Measurements from ENCODE around the gene CAND2. TPM values are rescaled to one million over a fixed set of nuclear protein-coding genes. Genes with fewer than 3 reads are reported as not detected.

CAND2 gene
- total RNA-seq, 6 experiments from 2014 or later: 4.5 to 10.5 (median 8.3) TPM

GRCh38 chr3:12818273-12818672 is 21.8 kb downstream of the CAND2 start:
- peaks cover 3% of the 10 kb centered on the region; the same call in 1 of the 2 replicates for H3K27me3 Mint-ChIP-seq (ENCODE audit: insufficient read depth)
- no peak for DNase-seq
- H3K4me3 Mint-ChIP-seq: no peak overlapping the region
- no peaks in the 10 kb centered on the region for H3K36me3 Mint-ChIP-seq (ENCODE audit: low read depth)
- no peaks in the 10 kb centered on the region for H3K9me3 Mint-ChIP-seq
- H3K4me1 Mint-ChIP-seq (ENCODE audit: low read depth): no peaks in the 10 kb centered on the region
- TF ChIP-seq CTCF (IDR thresholded peaks at IDR 0.05): no peak
- no peak overlapping the region for H3K27ac Mint-ChIP-seq

DNA sequence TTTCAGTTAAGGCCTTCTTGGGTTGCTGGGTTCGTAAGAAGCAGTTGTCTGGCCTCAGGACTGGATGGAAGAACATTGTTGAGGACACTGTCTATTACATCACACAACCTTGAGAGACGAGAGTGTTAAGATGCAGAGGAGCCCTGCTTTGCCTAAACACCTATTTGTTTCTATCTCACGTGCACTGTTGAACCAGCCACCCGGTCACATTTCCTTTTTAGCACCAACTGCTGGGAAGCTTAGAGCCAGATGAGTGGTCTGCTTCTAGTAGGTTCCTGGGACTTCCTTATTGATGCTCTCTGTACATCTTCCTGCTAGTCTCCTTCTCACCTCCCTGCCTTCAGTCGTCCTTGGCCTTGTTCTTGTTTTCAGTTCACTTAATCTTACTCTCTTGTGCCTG is 22.3 kb downstream of the CAND2 start:
- no peak overlapping the region for H3K27ac Mint-ChIP-seq
- DNase-seq: no peak
- no peak overlapping the region for H3K4me3 Mint-ChIP-seq
- H3K36me3 Mint-ChIP-seq (ENCODE audit: low read depth): no peaks in the 10 kb centered on the region
- no peaks in the 10 kb centered on the region for H3K9me3 Mint-ChIP-seq
- no peaks in the 10 kb centered on the region for H3K4me1 Mint-ChIP-seq (ENCODE audit: low read depth)
- no peak for TF ChIP-seq CTCF (IDR thresholded peaks at IDR 0.05)
- peaks cover 3% of the 10 kb centered on the region; the same call in 1 of the 2 replicates for H3K27me3 Mint-ChIP-seq (ENCODE audit: insufficient read depth)

DNA sequence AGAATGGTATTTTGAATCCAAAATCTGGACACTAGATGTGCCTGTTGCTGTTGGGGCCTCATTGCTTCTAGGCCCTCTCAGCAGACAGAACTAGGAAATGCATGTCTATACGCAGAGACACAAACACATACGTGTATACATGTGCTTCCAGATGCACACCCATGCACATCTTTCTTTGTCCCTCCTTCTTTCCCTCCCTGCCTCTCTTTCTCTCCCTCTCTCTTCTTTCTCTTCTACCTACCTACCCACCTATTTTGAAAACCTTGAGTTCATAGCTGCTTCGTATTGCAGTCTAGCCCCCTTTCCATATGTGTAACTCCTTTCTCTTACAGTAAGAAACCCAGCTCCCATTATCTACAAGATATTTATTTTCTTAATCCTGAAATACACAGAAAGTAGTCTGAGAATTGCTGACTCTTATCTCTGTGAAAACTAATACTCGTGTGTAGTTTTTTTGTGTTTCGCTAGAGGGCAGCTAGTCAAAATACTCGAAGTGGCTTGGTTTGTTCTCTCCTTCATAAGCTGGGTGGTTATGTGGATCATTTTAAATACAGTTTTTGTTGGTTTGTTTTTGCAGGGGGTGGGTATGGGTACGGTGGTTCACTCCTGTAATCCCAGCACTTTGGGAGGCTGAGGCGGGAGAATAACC is 26.4 kb downstream of the CAND2 start:
- peaks cover 5% of the 10 kb centered on the region for H3K27me3 Mint-ChIP-seq (ENCODE audit: insufficient read depth)
- peak; percentile 55 for TF ChIP-seq CTCF (IDR thresholded peaks at IDR 0.05)
- no peak overlapping the region for H3K4me3 Mint-ChIP-seq
- H3K4me1 Mint-ChIP-seq (ENCODE audit: low read depth): no peaks in the 10 kb centered on the region
- H3K9me3 Mint-ChIP-seq: no peaks in the 10 kb centered on the region
- no peak overlapping the region for H3K27ac Mint-ChIP-seq
- H3K36me3 Mint-ChIP-seq (ENCODE audit: low read depth): no peaks in the 10 kb centered on the region
- peak; percentile 30 for DNase-seq

DNA sequence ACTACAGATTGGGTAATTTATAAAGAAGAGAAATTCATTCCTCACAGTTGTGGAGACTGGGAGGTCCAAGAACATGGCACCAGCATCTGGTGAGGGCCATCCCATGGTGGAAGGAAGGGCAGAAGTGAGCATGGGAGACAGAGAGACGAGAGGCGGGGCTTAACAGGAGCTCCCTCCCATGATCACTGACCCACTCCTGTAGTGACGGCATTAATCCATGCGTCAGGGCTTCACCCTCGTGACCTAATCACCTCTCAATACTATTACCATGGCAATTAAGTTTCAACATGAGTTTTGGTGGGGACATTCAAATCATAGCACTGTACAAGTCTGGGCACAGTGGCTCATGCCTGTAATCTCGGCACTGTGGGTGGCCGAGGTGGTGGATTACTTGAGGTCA is 27.8 kb downstream of the CAND2 start:
- peaks cover 5% of the 10 kb centered on the region for H3K27me3 Mint-ChIP-seq (ENCODE audit: insufficient read depth)
- H3K36me3 Mint-ChIP-seq (ENCODE audit: low read depth): peaks cover 5% of the 10 kb centered on the region; the same call in 1 of the 2 replicates
- no peaks in the 10 kb centered on the region for H3K4me1 Mint-ChIP-seq (ENCODE audit: low read depth)
- no peak for DNase-seq
- TF ChIP-seq CTCF (IDR thresholded peaks at IDR 0.05): no peak
- no peaks in the 10 kb centered on the region for H3K9me3 Mint-ChIP-seq
- no peak overlapping the region for H3K4me3 Mint-ChIP-seq
- no peak overlapping the region for H3K27ac Mint-ChIP-seq

DNA sequence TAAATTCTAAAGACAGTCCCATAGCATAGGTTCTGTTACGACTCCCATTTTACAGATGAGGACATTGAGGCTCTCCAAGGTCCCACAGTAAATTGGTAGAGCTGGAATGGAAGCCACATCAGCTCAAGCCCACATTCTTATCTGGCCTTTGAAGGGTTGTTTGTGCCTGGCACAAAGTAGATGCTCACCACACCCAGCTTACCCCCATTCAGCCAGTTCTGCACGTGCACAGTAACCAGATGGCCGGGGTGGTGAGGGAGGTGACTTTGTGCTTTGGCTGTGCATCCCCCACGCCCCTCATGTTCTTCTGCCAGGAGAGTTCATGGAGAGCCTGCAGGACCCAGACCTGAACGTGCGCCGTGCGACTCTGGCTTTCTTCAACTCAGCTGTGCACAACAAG is 28.7 kb downstream of the CAND2 start:
- H3K27ac Mint-ChIP-seq: no peak overlapping the region
- H3K4me3 Mint-ChIP-seq: no peak overlapping the region
- H3K36me3 Mint-ChIP-seq (ENCODE audit: low read depth): peaks cover 5% of the 10 kb centered on the region; the same call in 1 of the 2 replicates
- H3K4me1 Mint-ChIP-seq (ENCODE audit: low read depth): peaks cover 5% of the 10 kb centered on the region; the same call in 1 of the 2 replicates
- no peak for TF ChIP-seq CTCF (IDR thresholded peaks at IDR 0.05)
- H3K27me3 Mint-ChIP-seq (ENCODE audit: insufficient read depth): peaks cover 2% of the 10 kb centered on the region
- no peak for DNase-seq
- H3K9me3 Mint-ChIP-seq: no peaks in the 10 kb centered on the region

Measured in HFFc6 (cell line).